HG03439 (cell line): ENCODE measurements around the gene GFRA4.

ENCODE experiments used
- ATAC-seq: cut with Tn5 transposase; IDR thresholded peaks from one replicate; pipeline ENCODE4 v1.9.1; 2021; ENCODE audit warnings: mild to moderate bottlenecking, moderate library complexity; ENCODE audit not compliant: unreplicated experiment

GFRA4 gene

DNA sequence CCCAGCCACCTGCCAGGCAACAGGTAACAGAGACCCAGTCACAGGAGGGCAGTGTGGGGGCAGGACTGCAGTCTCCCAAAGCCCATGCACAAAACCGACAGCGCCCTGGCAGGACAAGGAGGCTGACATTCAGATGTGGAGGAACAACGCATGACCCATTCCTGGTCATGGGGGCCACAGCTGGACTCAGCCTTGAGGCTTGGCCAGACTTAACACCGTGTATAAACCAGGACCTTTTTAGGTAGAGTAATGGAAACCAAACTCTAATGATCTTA, 8.1 kb downstream of the GFRA4 start:
- no peak for ATAC-seq

- ATAC-seq: no peak
Measured at GRCh38 chr20:3654326-3655130, 8.7 kb downstream of the GFRA4 start.

DNA sequence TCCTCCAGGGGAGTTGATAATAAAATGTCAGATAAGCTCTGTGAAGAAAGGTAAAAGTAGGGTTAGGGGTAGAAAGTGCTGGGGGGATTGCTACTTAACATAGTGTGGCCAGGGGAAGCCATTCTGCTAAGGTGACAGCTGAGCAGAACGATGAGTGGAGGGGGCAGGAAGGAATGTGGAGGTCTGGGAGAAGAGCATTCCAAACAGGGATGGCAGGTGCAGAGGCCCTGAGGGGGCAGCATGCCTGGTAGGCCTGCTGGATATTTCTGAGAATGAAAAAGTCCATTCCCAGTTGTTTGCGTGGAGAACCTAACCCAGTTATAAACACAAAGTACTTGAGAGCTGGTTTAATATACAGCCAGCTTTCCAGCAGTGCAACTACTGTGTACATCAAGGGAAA, 9.3 kb downstream of the GFRA4 start:
- no peak for ATAC-seq

- no peak for ATAC-seq
Measured at GRCh38 chr20:3652676-3653596, 10.3 kb downstream of the GFRA4 start.

- no peak for ATAC-seq
Measured at GRCh38 chr20:3652221-3652620, 11.0 kb downstream of the GFRA4 start.

GRCh38 chr20:3651204-3651962, 11.8 kb downstream of the GFRA4 start:
- ATAC-seq: no peak

DNA sequence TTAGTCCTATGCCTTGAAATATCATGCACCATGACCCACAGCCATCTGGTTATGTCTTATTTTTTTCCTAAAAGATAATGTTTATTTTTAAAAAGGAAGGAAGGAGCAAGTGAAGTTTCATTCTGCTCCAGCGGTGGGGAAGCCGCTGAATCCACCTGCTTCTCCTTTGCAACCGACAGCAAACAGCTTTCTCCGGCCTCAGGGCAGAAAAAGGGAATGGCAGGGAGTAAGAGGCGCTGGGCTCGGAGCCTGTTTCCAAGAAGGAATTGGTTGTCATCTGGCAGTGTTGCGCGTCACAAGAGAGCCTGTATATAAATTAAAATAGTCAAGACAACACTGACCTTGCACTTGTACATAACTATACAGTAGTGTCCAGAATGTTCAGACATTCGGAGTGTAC, 14.2 kb downstream of the GFRA4 start:
- no peak for ATAC-seq

GRCh38 chr20:3647473-3647872, 15.7 kb downstream of the GFRA4 start:
- no peak for ATAC-seq

- no peak for ATAC-seq
Measured at GRCh38 chr20:3646651-3647050, 16.5 kb downstream of the GFRA4 start.

DNA sequence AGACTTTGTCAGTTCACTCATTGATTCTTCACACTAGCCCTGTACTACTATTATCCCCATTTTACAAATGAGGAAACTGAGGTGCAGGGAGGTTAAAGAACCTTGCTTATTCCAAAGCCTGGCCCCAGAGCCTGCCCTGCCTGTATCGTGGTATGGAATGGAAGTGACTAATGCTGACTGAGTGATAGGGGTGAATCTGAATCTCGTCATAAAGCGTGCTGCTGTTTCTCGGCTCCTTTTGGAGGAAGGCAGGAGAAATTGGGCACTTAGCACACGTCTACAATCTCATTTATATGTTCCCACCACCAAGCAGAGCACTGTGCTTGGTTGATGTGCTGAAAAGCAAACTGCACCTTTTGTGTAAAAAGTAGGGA, 17.1 kb downstream of the GFRA4 start:
- no peak for ATAC-seq

DNA sequence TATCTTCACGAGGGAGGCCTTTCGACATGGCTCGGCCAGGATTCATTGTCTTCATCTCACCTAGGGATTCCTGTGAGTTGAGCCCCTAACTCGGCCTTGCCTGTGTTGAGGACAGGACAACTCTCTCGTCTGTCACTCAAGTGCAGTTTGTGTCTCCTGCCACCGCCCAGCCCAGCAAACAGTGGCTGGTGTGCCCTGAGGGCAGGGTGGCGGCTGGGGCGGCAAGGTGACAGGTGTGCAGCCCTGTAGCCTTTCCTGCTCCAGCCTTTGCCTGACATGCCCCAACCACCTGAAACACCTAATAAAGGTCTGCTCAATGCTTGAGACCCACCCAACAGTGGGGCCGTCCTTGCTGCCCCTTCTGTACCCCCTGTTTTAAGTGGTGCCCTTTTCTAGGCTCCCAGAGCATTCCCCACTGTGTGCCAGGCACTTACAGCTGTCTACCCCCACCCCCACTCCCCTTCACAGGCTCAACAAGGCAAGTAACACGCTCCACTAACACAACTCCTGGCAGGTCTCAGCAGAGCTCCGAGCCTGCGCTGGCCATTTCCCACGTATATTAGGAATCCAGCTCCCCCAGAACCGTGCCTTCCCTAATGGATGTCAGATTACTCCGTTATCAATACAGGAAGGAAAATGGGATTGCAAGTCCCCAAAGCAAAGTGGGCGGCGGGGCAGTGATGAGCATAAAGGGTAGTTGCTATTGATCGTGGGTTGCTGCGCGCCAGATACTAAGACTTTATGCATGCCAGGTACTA, 17.7 kb downstream of the GFRA4 start:
- no peak for ATAC-seq

DNA sequence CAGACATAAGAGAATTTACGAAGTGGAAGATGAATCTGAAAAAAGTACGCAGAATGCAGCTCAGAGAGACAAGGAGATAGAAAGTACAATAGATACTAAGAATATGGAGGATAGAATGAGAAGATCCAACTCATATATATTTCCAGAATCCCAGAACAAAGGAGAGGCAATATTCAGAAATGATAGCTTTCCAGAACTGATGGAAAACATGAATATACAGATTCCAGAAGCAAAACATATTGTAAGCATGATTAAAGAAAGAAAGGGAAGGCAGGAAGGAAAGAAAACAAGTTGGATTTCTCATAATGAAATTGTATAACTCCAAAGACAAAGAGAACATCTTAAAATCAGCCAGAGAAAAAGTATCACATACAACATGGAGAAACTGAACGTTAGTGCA, 22.9 kb downstream of the GFRA4 start:
- no peak for ATAC-seq

- no peak for ATAC-seq
Measured at GRCh38 chr20:3635346-3635745, 27.9 kb downstream of the GFRA4 start.

DNA sequence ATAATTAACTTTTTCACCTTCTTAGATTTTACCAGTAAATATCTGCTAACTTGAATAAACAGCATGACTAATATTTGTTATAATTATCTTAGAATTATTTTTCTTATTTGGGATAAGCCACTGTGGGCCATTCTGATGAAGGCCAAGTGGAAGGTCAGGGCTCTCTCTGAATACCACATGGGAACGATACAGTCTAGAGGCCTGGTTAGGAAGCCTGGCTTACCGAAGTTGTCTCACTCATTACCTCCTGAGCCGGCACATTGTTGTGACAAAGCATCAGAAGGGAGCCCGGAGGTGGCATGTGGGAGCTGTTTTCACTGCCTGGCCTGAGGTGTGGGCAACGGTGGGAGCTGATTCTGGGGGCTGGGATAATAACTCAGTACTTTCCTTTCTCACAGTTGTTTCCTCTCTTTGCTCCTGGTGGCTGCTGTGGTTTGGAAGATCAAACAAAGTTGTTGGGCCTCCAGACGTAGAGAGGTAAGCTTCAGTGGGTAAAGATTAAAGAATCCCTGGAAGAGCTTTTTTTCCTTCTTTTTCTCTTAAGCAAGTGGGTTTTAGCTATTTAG, 29.2 kb downstream of the GFRA4 start:
- no peak for ATAC-seq

- ATAC-seq: no peak
Measured at GRCh38 chr20:3632311-3633004, 30.7 kb downstream of the GFRA4 start.

DNA sequence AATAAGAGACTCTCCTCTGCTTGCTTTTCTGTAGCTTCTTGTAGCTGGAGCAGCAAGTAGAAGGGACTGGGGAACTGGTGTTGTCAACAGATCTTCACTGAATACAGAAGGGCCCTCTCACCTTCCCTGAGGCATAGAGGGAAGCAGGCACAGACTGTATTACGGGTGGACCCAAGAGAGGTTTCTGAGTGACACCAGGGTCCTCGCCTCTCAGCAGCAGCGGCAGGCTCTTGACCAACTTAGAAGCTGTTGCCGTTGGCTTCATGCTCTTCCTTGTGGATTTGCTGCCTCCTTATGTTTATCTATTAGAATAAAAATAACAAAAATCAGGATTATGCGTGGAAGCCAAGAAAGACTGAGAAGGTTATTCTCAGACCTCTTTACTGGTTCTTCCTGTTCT, 31.7 kb downstream of the GFRA4 start:
- no peak for ATAC-seq

- ATAC-seq: no peak
Measured at GRCh38 chr20:3630429-3630828, 32.8 kb downstream of the GFRA4 start.

- no peak for ATAC-seq
Measured at GRCh38 chr20:3629893-3630292, 33.3 kb downstream of the GFRA4 start.

DNA sequence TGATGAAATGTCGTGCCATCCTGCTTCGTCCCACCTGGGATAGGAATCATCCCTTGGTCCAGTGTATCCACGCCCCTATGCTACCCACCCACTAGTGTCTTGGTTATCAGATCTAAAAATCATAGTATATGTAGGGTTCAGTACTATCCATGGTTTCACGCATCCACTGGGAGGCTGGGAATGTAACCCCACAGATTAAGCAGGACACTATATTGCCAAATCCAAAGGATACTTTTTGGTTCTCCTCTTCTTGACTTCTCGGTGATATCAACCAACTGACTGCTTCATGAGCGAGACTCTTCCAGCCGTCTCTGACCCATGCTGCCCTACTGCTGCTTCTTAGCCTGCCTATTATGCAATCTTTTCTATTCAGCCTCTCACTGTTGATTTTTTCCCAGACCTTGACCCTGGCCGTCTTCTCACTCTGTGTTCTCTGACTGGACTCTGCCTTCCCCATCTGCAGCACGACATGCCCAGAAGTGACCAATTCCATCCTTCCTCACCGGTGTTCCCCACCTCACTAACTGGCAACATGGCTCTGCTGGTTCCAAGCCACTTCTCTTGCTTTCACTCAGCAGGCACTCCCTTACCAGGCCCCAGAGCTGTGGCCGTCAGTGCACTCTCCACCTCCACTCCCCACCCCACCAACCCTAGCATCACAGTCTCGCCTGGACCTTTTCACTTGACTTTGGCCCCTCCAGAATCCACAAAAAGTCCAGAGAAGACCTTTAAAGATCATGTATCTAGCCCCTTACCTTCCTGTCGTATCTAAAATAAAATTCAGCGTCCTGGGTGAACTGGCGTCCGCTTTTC, 34.5 kb downstream of the GFRA4 start:
- ATAC-seq: no peak
